ENCODE data around the gene KIF26A.

The KIF26A gene

GRCh38 chr14:104113631-104114420 is 24.6 kb upstream of the KIF26A start:
- no peak for DNase-seq

GRCh38 chr14:104114421-104115130 is 23.8 kb upstream of the KIF26A start:
- peak; percentile 56 for DNase-seq

DNA sequence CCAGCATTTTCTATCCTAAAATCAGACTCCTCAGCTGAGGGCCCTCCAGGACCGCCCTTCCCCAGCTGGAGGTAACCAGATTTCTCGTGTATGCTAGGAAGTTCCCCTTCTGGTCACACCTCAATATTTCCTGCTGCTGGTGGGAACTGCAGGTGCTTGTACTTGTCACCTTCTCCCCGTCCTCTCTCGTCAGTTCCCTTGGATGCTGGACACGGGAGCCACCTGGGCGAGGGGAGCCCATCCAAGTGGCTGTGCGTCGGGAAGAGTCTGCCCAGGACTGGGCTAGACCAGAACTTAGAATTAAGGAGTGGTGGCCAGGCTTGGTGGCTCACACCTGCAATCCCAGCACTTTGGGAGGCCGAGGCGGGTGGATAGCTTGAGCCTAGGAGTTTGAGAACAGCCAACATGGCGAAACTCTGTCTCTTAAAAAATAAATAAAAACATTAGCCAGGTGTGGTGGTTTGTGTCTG is 23.2 kb upstream of the KIF26A start:
- DNase-seq = no peak

DNA sequence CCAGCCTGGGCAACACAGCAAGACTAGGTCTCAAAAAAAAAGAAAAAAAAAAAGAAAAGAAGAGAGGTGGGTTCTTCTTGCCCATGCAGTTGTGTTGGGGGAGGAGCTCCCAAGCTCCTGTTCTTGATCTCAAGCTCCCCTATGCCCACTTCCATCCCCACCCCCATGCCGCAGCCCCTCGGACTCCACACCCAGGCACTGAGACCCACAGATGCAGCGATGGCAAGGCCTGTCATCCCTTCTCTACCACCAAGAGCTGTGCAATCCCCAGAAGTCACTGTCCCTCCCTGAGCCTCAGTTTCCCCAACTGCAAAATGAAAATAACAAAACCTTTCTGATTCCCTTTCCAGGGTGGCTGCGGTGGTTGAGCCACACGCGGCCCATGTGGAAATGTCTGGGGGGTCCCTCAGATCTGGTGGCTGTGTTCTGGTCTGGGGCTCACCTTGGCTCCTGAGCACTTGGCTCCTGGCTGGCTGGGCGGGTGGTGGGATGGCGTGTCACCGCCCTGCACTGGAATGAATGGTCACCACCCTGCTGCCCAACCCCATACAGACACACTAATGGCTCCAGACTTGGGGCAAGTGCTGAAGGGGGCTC is 22.6 kb upstream of the KIF26A start:
- DNase-seq = no peak

GRCh38 chr14:104116288-104116755 is 22.1 kb upstream of the KIF26A start:
- peak; percentile 77 for DNase-seq

GRCh38 chr14:104116756-104117340 is 21.5 kb upstream of the KIF26A start:
- DNase-seq = peak; percentile 76

DNA sequence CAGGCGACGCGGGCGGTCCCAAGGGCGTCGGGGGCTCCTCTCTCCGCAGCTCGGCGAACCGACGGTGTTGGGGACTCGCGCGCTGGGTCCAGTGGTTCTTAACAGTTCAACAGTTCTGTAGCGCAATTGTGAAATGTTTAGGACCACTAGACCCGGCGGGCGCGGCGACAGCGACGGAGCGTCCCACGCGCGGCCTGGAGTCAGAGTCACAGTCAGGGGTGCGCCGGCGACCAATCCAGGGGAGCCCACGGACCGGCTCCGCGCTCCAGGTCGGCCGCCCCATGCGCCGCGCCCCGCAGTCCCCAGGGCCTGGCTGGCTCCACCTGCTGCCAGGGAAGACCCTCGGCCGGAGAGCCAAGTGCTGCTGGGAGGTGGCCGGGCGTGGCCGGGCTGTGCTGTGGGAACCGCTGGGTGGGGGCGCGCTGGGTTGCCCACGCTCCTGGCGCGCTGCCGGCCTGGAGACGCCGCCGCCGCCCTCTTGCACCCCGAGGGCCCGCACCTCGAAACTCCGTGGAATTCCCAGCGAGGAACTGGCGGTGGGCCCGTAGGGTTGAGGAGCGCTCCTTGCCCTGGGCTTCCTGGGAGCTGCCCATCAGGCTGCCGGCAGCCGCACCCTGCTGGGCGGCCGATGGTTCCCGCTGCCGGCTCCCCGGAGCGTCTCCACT is 20.9 kb upstream of the KIF26A start:
- peak; percentile 59 for DNase-seq

DNA sequence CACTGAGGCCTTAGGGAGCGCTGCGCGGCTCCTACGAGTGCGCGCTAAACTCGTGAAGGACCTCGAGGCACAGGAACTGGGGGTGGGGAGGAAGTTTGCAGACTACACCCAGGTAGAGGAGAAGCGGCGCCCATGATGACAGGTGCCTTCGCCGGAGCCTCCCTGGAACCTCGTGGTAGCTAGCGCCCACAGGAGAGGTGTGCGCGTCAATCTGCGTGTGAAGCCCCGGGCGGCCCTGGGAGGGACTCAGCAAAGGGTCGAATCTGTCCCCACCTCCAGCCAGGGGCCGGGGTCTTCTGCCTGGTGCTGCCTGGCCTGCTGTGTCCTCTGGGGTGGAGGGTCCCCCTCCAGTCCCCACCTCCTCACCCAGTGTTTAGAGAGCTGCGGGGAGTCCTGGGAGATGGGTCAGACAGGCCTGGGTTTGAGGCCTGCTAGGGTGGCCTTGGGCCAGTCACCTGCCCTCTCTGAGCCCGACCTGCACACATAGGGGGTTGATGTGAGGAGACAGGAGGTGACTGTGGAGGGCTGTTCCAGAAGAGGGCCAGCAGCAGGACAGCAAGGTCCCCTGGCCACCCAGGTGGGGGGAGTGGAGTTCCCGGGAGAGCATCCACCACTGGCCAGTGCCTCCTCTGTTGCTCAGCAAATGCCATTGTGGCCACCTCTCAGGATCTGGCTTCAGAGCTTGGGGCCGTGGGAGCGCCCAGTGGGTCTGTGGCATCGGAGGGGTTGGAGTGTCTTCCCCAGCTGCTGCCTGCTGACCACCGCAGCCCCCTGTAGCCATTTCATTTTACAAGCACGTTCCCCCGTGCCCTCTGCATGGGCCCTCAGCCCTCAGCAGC is 20.2 kb upstream of the KIF26A start:
- peak; percentile 48 for DNase-seq

GRCh38 chr14:104119119-104119487 is 19.3 kb upstream of the KIF26A start:
- no peak for DNase-seq

GRCh38 chr14:104119488-104120251 is 18.7 kb upstream of the KIF26A start:
- peak; percentile 60 for DNase-seq

GRCh38 chr14:104120281-104120741 is 18.1 kb upstream of the KIF26A start:
- peak; percentile 70 for DNase-seq

DNA sequence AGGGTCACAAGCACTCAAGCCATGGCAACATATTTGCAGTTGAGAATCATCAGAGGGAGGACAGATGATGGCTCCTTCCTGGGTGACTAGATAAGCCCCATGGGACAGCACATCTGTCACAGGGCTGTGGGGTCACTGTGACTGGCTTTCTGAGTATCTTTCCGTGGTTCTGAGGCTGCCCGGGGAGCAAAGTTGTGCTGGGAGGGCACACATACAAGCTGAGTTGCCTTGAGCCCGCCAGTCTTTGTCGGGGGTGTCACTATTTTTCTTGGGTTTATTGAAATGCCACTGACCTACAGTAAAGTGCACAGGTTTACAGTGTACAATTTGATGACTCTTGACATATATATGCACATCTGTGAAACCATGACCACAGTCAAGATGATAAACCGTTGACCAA is 17.2 kb upstream of the KIF26A start:
- no peak for DNase-seq

DNA sequence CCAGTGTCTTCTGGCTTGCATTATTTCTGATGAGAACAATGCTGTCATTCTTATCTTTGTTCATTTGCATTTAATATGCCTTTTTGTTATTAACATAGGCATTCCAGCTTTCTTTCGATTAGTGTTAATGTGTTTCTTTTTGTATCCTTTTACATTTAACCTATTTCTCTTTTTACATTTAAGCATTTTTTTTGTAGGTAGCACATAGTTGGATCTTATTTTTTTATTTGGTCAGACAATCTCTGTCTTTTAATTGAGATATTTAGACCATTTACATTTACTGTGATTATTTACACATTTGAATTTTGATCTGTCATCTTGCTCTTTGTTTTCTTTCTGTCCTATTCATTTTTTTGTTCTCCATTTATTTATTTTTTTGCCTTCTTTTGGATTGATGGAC is 14.5 kb upstream of the KIF26A start:
- DNase-seq = no peak

DNA sequence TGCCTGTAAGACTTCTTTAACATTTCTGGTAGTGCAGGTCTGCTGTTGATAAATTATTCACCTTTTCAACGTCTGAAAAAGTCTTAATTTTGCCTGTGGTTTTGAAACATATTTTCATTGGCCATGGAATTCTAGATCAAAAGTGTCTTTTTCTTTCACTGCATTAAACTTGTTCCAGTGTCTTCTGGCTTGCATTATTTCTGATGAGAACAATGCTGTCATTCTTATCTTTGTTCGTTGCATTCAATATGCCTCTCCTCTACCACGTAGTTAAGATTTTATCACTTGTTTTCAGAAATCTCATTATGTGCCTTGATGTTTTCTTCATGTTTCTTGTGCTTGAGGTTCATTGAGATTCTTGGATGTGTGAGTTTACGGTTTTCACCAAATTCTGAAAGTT is 13.4 kb upstream of the KIF26A start:
- no peak for DNase-seq

DNA sequence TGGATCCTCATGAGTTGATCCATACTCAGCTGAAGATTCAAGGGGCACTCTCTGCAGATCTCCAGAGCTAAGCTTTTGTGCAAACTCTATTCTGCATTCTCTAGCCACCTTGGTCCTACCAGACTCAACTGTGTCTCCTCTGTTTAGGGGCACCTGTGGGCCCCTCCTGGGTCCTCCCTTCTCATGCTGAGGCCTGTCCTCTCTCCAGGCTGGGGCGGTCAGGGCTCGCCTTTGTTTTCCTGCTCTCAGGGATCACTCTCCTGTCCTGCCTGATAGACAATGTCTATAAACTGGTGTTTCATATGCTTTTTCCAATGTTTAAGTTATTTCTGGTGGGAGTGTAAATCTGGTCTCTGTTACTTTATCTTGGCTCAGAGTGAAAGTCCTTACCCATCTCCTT is 11.6 kb upstream of the KIF26A start:
- DNase-seq = no peak

DNA sequence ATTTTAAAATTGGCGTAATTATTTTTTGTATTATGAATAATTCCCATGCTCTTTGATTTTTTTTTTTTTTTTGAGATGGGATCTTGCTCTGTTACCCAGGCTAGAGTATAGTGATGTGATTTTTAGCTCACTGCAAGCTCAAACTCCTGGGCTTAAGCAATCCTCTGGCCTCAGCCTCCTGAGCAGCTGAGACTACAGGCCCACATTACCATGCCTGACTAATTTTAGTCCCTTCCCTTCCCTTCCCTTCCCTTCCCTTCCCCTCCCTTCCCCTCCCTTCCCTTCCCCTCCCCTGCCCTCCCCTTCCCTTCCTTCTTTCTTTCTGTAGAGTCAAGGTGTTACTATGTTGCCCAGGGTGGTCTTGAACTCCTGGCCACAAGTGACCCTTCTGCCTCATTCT is 9.4 kb upstream of the KIF26A start:
- DNase-seq = no peak

GRCh38 chr14:104129556-104129955 is 8.8 kb upstream of the KIF26A start:
- no peak for DNase-seq

GRCh38 chr14:104130974-104131651 is 7.3 kb upstream of the KIF26A start:
- DNase-seq = peak; percentile 66

DNA sequence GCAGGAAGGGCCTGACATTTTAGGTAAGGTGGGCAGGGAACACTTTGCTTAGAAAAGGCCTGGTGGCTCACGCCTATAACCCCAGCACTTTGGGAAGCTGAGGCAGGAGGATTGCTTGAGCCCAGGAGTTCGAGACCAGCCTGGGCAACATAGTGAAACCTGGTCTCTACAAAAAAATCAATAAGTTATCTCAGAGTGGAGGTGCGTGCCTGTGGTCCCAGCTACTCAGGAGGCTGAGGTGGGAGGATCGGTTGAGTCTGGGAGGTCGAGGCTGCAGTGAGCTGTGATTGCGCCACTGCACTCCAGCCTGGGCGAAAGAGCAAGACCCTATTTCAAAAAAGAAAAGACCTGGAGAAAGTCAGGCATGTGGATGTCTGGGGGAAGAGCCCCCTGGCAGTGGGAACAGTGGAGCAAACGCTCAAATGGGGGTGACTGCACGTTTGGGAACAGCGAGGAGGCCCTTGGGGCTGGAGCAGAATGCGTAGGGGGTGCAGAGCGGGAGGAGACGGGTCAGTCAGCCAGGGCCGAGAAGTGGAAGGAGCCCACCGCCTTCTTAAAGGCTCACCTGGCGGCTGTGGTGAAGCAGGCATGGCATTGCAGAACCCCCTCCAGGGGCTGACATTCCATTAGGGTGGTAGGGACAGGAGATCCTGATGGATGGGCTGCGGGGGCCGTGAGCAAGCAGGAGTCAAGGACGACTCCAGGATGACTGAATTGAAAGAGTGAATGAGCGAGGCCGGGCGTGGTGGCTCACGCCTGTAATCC is 6.2 kb upstream of the KIF26A start:
- DNase-seq = no peak

- DNase-seq = peak; percentile 67
Measured at GRCh38 chr14:104132981-104133380, 5.4 kb upstream of the KIF26A start.

Data from islet precursor cell (in vitro differentiated cells).